SK-N-SH treated with all-trans-retinoic acid at 6 μM for 48 hours (cell line): ENCODE results near the gene GJC2.

Experiments
- ARNTL ChIP-seq: fragments of 450-650 bp; formaldehyde crosslinking; IDR thresholded peaks from 2 replicates; pipeline ENCODE4 v1.5.0; 2020; ENCODE audit warnings: low read depth, mild to moderate bottlenecking, moderate library complexity, borderline replicate concordance
- BACH2 ChIP-seq: fragments of 250-450 bp; sonication (Bioruptor Pico); IDR thresholded peaks from 2 replicates; pipeline ENCODE4 v1.9.0; 2021; ENCODE audit warnings: mild to moderate bottlenecking, borderline replicate concordance
- ESRRG ChIP-seq: fragments of 250-450 bp; sonication (Bioruptor Pico); IDR thresholded peaks from 2 replicates; pipeline ENCODE4 v1.6.1; 2021; ENCODE audit warnings: mild to moderate bottlenecking
- OSR1 ChIP-seq: fragments of 250-450 bp; sonication (Bioruptor Pico); IDR thresholded peaks from 2 replicates; pipeline ENCODE4 v1.8.0; 2022; ENCODE audit warnings: moderate library complexity, mild to moderate bottlenecking, inconsistent platforms
- PATZ1 ChIP-seq: fragments of 250-450 bp; sonication (Bioruptor Pico); IDR thresholded peaks from 2 replicates; pipeline ENCODE4 v1.8.0; 2020; ENCODE audit warnings: mild to moderate bottlenecking, moderate library complexity, borderline replicate concordance
- ZC3H10 ChIP-seq: fragments of 250-450 bp; sonication (Bioruptor Pico); IDR thresholded peaks from 2 replicates; pipeline ENCODE4 v1.5.1; 2021; ENCODE audit warnings: mild to moderate bottlenecking, moderate library complexity
- ZFP3 ChIP-seq: fragments of 250-450 bp; sonication (Bioruptor Pico); IDR thresholded peaks from 2 replicates; pipeline ENCODE4 v1.5.0; 2020; ENCODE audit warnings: mild to moderate bottlenecking, moderate library complexity
- ZFP30 ChIP-seq: fragments of 450-650 bp; formaldehyde crosslinking; IDR thresholded peaks from 2 replicates; pipeline ENCODE4 v1.5.0; 2022; ENCODE audit warnings: mild to moderate bottlenecking, moderate library complexity
- ZNF70 ChIP-seq: fragments of 450-650 bp; formaldehyde crosslinking; IDR thresholded peaks from 2 replicates; pipeline ENCODE4 v1.5.0; 2020; ENCODE audit warnings: mild to moderate bottlenecking, moderate library complexity
- TF ChIP-seq, protein P1 (sequence below): fragments of 250-450 bp; sonication (Bioruptor Pico); IDR thresholded peaks from 2 replicates; pipeline ENCODE4 v1.5.1; 2021; ENCODE audit warnings: mild to moderate bottlenecking, moderate library complexity

GRCh38 chr1:228207851-228208821 lies 58.4 kb downstream of the GJC2 start, which contains the start of gene OBSCN:
- no peak for TF ChIP-seq ZFP30 (CRISPR knock-in tag)
- no peak for TF ChIP-seq PATZ1 (CRISPR knock-in tag)
- no peak for TF ChIP-seq ESRRG (CRISPR knock-in tag)
- no peak for TF ChIP-seq OSR1 (CRISPR knock-in tag)
- no peak for TF ChIP-seq ZFP3 (CRISPR knock-in tag)
- TF ChIP-seq BACH2 (CRISPR knock-in tag) = no peak
- TF ChIP-seq ZC3H10 (CRISPR knock-in tag) = no peak
- TF ChIP-seq, protein P1, sequence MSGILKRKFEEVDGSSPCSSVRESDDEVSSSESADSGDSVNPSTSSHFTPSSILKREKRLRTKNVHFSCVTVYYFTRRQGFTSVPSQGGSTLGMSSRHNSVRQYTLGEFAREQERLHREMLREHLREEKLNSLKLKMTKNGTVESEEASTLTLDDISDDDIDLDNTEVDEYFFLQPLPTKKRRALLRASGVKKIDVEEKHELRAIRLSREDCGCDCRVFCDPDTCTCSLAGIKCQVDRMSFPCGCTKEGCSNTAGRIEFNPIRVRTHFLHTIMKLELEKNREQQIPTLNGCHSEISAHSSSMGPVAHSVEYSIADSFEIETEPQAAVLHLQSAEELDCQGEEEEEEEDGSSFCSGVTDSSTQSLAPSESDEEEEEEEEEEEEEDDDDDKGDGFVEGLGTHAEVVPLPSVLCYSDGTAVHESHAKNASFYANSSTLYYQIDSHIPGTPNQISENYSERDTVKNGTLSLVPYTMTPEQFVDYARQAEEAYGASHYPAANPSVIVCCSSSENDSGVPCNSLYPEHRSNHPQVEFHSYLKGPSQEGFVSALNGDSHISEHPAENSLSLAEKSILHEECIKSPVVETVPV (CRISPR knock-in tag) = no peak
- no peak for TF ChIP-seq ARNTL (CRISPR knock-in tag)
- no peak for TF ChIP-seq ZNF70 (CRISPR knock-in tag)
